Kidney (tissue), 14 donors: ENCODE data around the gene LDLRAD3. TPM values are rescaled to one million over a fixed set of nuclear protein-coding genes. Genes with fewer than 3 reads are reported as not detected.

Source experiments
- DNase-seq, 5 donors: peaks; one replicate each; pipeline ENCODE4 v3.0.0-alpha.2; 2013 to 2020
- FAIRE-seq: peaks from 2 replicates; lab custom pipeline; 2012; peaks lifted over from hg19 to GRCh38; lab: Jason Lieb, UNC
- H3K27ac ChIP-seq, 2 donors: one replicate each; pipeline ENCODE4 v1.7.0; 2013; ENCODE audit warnings: low read depth in 2 of 2, low read length in 2 of 2, inconsistent platforms in 1 of 2
- H3K27me3 ChIP-seq: one replicate; pipeline ENCODE4 v1.7.1; 2013; ENCODE audit warnings: low read length, inconsistent platforms; ENCODE audit not compliant: control insufficient read depth, insufficient read depth
- H3K36me3 ChIP-seq, 3 donors: one replicate each; pipeline versions ENCODE4 v1.7.0 to v1.7.1; 2013; ENCODE audit warnings: low read length in 3 of 3, control low read depth in 1 of 3, inconsistent platforms in 1 of 3; ENCODE audit not compliant: insufficient read depth in 3 of 3, control insufficient read depth in 2 of 3
- H3K4me1 ChIP-seq, 3 donors: one replicate each; pipeline versions ENCODE4 v1.7.0 to v1.7.1; 2013; ENCODE audit warnings: low read length in 3 of 3, inconsistent platforms in 1 of 3, low read depth in 1 of 3; ENCODE audit not compliant: control insufficient read depth in 2 of 3, insufficient read depth in 2 of 3
- H3K4me3 ChIP-seq, 3 donors: one replicate each; pipeline versions ENCODE4 v1.7.0 to v1.8.1; 2013; ENCODE audit warnings: low read length in 3 of 3, control low read depth in 1 of 3, inconsistent platforms in 1 of 3
- H3K9ac ChIP-seq, 3 donors: one replicate each; pipeline versions ENCODE4 v1.7.0 to v1.7.1; 2013; ENCODE audit warnings: low read length in 3 of 3, control low read depth in 1 of 3, inconsistent platforms in 1 of 3
- H3K9me3 ChIP-seq, 3 donors: one replicate each; pipeline versions ENCODE4 v1.7.0 to v1.7.1; 2013; ENCODE audit warnings: low read length in 3 of 3, control low read depth in 1 of 3, inconsistent platforms in 1 of 3; ENCODE audit not compliant: control insufficient read depth in 2 of 3, insufficient read depth in 1 of 3
- CTCF ChIP-seq: IDR thresholded peaks from 3 replicates; pipeline ENCODE4 v1.5.1; 2012; ENCODE audit warnings: mild to moderate bottlenecking, moderate library complexity, borderline replicate concordance; ENCODE audit not compliant: insufficient read depth; ENCODE audit errors: extremely low read depth
- intact Hi-C: fragments of 100-400 bp; cut with DNase I; formaldehyde crosslinking; loops from one replicate; pipeline ENCODE4 v1.11.1; 2022
- polyA plus RNA-seq: library from polyadenylated mRNA; stranded (reverse); fragments of 350-450 nt; fragmentation: Illumina TruSeq; extraction: RNeasy Lipid Tissue Mini Kit (QIAGEN cat#74804); gene quantifications from one replicate; pipeline ENCODE4 v1.2.3, GENCODE V29; 2014; ENCODE audit warnings: low read depth, low replicate concordance; ENCODE audit not compliant: insufficient read depth
- total RNA-seq: library from RNA; stranded (reverse); fragmentation: NEBNext Ultra II Directional; extraction: Animal tissue kit (Norgen Biotek cat#: 25700); gene quantifications from one replicate; pipeline ENCODE4 v1.2.1, GENCODE V29; 2021
- donor health status: control.
- donor health status: control.
- donor health status: control.
- donor health status: control.
- donor health status: control.
- donor health status: DM: yes; HTN: yes; CAD: no.
- donor health status: Normal renal cell carcinoma (clear cell type).

LDLRAD3 gene
- total and polyA plus RNA-seq, 2 donors from 2014 or later = 1.2 to 14.2 TPM

DNA sequence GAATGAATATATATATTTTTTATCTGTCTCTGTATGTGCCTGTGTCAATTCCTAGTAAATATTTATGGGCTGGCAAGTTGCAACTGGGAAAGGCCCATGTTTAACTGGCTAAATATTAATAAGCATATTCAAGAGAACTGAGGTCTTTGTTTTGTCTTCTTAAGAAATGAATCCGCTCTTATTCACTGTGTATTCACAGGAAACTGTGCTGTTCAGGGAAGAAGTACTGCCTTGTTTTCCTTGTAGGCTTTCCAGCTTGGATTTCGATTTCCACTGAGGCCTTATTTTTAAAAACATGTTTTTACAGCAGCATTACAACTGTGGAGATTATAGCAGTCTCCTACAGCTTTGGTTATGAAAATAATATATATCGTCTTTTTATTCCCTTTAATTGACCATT is 64.7 kb downstream of the LDLRAD3 start:
- Histone ChIP-seq H3K9ac (no peak overlapping the region), H3K4me3 (no peak overlapping the region), H3K36me3 (no peaks in the 10 kb centered on the region), H3K27me3 (no peaks in the 10 kb centered on the region), H3K9me3 (peaks cover 0 to 5% (median 0%) of the 10 kb centered on the region in 3 donors), H3K27ac (no peak overlapping the region), H3K4me1 (peaks cover 0 to 2% (median 0%) of the 10 kb centered on the region in 3 donors)
- no peak for FAIRE-seq
- no peak for TF ChIP-seq CTCF
- intact Hi-C loops = no loop called here
- no peak for DNase-seq

- no peak for TF ChIP-seq CTCF
- Histone ChIP-seq H3K9me3 (peaks cover 0 to 2% (median 0%) of the 10 kb centered on the region in 3 donors), H3K27me3 (no peaks in the 10 kb centered on the region), H3K27ac (no peak overlapping the region), H3K4me3 (no peak overlapping the region), H3K4me1 (peaks cover 0 to 2% (median 0%) of the 10 kb centered on the region in 3 donors), H3K36me3 (no peaks in the 10 kb centered on the region), H3K9ac (no peak overlapping the region)
- intact Hi-C loops = no loop called here
- FAIRE-seq = no peak
- DNase-seq = no peak
Measured at GRCh38 chr11:36009473-36009872, 65.6 kb downstream of the LDLRAD3 start.

DNA sequence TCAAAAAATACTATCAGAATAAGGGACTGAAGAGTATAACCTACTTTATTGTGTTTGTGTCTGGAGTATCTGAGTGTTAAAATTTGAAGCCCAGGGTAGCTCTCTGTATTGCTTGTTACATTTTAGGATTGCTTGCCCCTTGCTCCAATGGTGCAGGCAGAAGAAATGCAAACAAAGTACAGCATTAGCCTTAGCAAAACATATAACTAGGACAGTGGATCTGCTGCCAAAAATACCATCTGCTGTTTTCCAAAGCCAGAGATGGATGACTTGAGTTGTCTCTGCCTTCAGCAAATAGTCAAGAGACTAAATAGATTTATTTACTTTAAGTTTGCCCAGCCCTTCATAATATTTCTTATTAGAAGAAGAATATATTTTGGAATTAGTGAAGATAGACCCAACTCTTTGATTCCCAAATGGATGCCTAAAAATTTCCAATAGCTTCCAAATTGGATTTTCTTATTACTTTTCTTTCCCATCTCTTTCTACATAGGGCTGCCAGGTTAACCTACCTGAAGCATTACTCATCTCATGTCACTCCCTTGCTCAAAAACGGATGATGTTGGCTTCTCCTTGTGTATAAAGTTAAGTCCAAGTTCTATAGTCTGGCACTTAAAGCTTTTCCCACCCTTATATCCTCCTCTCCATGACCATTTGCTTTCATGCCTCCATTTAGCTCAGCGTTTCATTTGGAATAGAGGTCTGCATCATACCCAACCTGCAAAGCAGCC is 66.3 kb downstream of the LDLRAD3 start:
- FAIRE-seq = no peak

More for the DNA sequence above, 66.3 kb downstream of the LDLRAD3 start:
- H3K27me3 ChIP-seq = no peaks in the 10 kb centered on the region
- no peak overlapping the region for H3K9ac ChIP-seq
- no peaks in the 10 kb centered on the region for H3K9me3 ChIP-seq
- no peaks in the 10 kb centered on the region for H3K36me3 ChIP-seq
- H3K4me1 ChIP-seq = peaks cover 0 to 2% (median 0%) of the 10 kb centered on the region in 3 donors
- no peak overlapping the region for H3K27ac ChIP-seq
- no peak overlapping the region for H3K4me3 ChIP-seq
- peak in 1 of 5 donors; percentile 63 for DNase-seq
- no peak for TF ChIP-seq CTCF
- intact Hi-C loops = no loop called here
